PFSK-1 (cell line): Measurements from ENCODE around the gene GRIK3.

ENCODE experiments used
- FOXP2 ChIP-seq: optimal IDR thresholded peaks from 2 replicates; pipeline ENCODE3; 2011; ENCODE audit warnings: borderline replicate concordance, control low read depth, inconsistent platforms; ENCODE audit not compliant: insufficient read depth; ENCODE audit errors: extremely low read length, extremely low read depth
- POLR2AphosphoS5 ChIP-seq: IDR thresholded peaks from 2 replicates; pipeline ENCODE4 v1.6.1; 2012; ENCODE audit warnings: low read depth, mild to moderate bottlenecking, control low read depth, low read length, moderate library complexity
- SIN3A ChIP-seq: IDR thresholded peaks from 2 replicates; pipeline ENCODE4 v1.6.1; 2012; ENCODE audit warnings: mild to moderate bottlenecking, low read length, moderate library complexity, borderline replicate concordance; ENCODE audit not compliant: insufficient read depth
- TAF1 ChIP-seq: IDR thresholded peaks from 2 replicates; pipeline ENCODE4 v1.6.1; 2012; ENCODE audit warnings: low read length, control low read depth, borderline replicate concordance; ENCODE audit not compliant: insufficient read depth
- TF ChIP-seq, protein P1 (sequence below), 2 experiments: IDR thresholded peaks; 2 replicates each; pipeline versions ENCODE4 v1.6.1 to v1.8.0; 2011 to 2012; ENCODE audit warnings: low read depth in 2 of 2, low read length in 2 of 2, control low read depth in 1 of 2, inconsistent platforms in 1 of 2, mild to moderate bottlenecking in 1 of 2, moderate library complexity in 1 of 2; ENCODE audit not compliant: insufficient read depth in 1 of 2

GRIK3 gene

GRCh38 chr1:36884801-36885200 lies 149.5 kb downstream of the GRIK3 start:
- TF ChIP-seq SIN3A (no peak), POLR2AphosphoS5 (no peak), TAF1 (no peak), FOXP2 (no peak)
- TF ChIP-seq, protein P1, sequence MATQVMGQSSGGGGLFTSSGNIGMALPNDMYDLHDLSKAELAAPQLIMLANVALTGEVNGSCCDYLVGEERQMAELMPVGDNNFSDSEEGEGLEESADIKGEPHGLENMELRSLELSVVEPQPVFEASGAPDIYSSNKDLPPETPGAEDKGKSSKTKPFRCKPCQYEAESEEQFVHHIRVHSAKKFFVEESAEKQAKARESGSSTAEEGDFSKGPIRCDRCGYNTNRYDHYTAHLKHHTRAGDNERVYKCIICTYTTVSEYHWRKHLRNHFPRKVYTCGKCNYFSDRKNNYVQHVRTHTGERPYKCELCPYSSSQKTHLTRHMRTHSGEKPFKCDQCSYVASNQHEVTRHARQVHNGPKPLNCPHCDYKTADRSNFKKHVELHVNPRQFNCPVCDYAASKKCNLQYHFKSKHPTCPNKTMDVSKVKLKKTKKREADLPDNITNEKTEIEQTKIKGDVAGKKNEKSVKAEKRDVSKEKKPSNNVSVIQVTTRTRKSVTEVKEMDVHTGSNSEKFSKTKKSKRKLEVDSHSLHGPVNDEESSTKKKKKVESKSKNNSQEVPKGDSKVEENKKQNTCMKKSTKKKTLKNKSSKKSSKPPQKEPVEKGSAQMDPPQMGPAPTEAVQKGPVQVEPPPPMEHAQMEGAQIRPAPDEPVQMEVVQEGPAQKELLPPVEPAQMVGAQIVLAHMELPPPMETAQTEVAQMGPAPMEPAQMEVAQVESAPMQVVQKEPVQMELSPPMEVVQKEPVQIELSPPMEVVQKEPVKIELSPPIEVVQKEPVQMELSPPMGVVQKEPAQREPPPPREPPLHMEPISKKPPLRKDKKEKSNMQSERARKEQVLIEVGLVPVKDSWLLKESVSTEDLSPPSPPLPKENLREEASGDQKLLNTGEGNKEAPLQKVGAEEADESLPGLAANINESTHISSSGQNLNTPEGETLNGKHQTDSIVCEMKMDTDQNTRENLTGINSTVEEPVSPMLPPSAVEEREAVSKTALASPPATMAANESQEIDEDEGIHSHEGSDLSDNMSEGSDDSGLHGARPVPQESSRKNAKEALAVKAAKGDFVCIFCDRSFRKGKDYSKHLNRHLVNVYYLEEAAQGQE (IDR thresholded peaks at IDR 0.05; ENCODE audit: insufficient read depth in 1 of 2, low read depth in 2 of 2, low read length in 2 of 2): no peak

- TF ChIP-seq FOXP2: no peak
- TF ChIP-seq SIN3A: no peak
- TF ChIP-seq POLR2AphosphoS5: no peak
- TF ChIP-seq TAF1: no peak
- TF ChIP-seq, protein P1 (IDR thresholded peaks at IDR 0.05; ENCODE audit: insufficient read depth in 1 of 2, low read depth in 2 of 2, low read length in 2 of 2): no peak
These were observed 150.2 kb downstream of the GRIK3 start for GRCh38 chr1:36884029-36884701.

GRCh38 chr1:36883315-36883949 lies 150.9 kb downstream of the GRIK3 start:
- TF ChIP-seq TAF1 (no peak), POLR2AphosphoS5 (no peak), FOXP2 (no peak), SIN3A (no peak)
- TF ChIP-seq, protein P1 (IDR thresholded peaks at IDR 0.05; ENCODE audit: insufficient read depth in 1 of 2, low read depth in 2 of 2, low read length in 2 of 2): no peak

- no peak for TF ChIP-seq FOXP2
These were observed 151.6 kb downstream of the GRIK3 start for GRCh38 chr1:36882536-36883285.

DNA sequence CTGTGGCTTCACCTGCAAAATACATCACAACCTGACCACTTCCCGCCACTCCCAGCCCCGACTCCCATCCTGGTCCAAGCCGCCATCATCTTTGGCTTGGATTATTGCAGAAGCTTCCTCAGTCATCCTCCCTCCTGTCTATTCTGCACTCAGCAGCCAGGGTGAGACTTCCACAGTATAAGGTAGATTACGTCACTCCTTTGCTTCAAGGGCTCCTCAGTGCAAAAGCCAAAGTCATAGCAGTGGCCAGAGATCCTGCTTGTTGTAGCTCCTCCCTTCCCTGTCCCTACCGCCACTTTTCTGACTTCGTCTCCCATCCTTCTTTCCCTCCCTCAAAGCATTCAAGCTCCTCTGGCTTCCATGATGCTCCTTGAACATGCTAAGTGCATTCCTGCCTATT lies 152.8 kb downstream of the GRIK3 start:
- TF ChIP-seq TAF1 (no peak), SIN3A (no peak), FOXP2 (no peak), POLR2AphosphoS5 (no peak)
- TF ChIP-seq, protein P1 (IDR thresholded peaks at IDR 0.05; ENCODE audit: insufficient read depth in 1 of 2, low read depth in 2 of 2, low read length in 2 of 2): no peak
